ENCODE data around the gene TNFSF13.

DNA sequence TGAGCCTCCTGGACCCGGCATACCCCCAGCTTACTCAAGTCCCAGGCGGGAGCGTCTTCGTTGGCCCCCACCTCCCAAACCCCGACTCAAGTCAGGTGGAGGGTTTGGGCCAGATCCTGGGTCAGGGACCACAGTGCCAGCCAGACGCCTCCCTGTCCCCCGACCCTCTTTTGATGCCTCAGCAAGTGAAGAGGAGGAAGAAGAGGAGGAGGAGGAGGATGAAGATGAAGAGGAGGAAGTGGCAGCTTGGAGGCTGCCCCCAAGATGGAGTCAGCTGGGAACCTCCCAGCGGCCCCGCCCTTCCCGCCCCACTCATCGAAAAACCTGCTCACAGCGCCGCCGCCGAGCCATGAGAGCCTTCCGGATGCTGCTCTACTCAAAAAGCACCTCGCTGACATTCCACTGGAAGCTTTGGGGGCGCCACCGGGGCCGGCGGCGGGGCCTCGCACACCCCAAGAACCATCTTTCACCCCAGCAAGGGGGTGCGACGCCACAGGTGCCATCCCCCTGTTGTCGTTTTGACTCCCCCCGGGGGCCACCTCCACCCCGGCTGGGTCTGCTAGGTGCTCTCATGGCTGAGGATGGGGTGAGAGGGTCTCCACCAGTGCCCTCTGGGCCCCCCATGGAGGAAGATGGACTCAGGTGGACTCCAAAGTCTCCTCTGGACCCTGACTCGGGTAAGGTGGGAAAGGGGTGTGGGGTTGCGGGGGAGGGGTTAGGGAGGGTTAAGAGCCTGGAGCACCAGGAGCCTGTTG, 4.7 kb downstream of the TNFSF13 start:
- TF ChIP-seq, protein P1, sequence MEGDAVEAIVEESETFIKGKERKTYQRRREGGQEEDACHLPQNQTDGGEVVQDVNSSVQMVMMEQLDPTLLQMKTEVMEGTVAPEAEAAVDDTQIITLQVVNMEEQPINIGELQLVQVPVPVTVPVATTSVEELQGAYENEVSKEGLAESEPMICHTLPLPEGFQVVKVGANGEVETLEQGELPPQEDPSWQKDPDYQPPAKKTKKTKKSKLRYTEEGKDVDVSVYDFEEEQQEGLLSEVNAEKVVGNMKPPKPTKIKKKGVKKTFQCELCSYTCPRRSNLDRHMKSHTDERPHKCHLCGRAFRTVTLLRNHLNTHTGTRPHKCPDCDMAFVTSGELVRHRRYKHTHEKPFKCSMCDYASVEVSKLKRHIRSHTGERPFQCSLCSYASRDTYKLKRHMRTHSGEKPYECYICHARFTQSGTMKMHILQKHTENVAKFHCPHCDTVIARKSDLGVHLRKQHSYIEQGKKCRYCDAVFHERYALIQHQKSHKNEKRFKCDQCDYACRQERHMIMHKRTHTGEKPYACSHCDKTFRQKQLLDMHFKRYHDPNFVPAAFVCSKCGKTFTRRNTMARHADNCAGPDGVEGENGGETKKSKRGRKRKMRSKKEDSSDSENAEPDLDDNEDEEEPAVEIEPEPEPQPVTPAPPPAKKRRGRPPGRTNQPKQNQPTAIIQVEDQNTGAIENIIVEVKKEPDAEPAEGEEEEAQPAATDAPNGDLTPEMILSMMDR (IDR thresholded peaks at IDR 0.05), result no peak
- TF ChIP-seq POLR2A (IDR thresholded peaks at IDR 0.05), result no peak
